Measurements from ENCODE around the gene SLMAP.

The SLMAP gene

DNA sequence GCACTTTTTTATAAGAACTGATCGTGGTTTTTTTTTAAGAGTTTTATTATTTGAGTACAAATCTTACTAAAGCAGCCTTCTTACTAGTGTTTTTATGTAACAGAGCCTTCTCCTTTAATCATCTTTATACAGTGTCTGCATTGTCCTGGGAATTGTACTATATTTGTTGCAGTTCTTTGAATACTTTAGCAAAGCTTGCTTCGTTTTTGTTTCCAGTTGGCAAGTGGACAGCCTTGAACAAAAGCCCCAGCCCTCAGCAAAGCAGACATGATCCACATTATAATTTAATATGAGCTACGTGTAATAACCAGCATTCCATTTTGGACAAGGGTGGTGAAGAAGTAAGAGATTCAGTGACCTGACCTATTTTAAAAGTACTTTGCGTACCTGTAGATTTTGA lies 139.9 kb downstream of the SLMAP start:
- DNase-seq, result no peak

- no peak for DNase-seq
These were observed 140.6 kb downstream of the SLMAP start for GRCh38 chr3:57896691-57897090.

- no peak for DNase-seq
These were observed 144.7 kb downstream of the SLMAP start for GRCh38 chr3:57900786-57901185.

DNA sequence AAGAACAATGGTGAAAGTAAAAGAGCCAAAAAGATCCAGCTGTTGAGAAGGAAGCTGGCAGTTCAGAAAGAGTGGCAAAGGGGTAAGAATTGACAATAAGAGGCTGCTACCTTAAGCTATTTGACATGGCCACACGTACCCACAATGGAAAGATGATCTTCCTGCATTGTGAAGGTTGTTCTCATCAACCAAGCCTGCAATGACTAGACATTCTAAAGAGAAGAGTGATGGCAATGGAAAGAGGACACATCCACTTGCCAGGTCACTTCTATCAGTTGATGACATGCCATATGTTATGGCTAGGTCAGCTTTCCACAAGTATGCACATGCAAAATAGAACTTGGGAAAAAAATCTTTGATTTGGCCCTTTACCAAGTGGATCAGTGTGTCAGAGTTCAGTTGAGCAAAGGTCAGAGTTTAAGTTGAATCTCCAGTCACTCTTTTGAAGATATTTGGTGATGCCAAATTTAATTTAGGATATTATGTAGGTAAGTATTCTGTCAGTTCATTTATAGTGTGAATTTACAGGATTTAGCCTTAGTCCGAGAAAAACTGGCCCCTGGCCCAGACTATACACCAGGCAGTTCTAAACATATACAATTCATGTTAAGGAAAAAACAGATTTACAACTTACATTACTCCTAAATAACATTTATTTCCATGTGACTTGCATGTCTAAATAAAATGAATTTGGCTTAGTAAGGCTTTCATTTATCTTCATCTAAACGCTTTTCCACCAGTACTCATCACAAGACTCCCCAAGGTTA lies 147.2 kb downstream of the SLMAP start:
- no peak for DNase-seq

- DNase-seq, result no peak
These were observed 154.9 kb downstream of the SLMAP start for GRCh38 chr3:57910990-57911389.

- DNase-seq, result no peak
These were observed 155.5 kb downstream of the SLMAP start for GRCh38 chr3:57911593-57911992.

DNA sequence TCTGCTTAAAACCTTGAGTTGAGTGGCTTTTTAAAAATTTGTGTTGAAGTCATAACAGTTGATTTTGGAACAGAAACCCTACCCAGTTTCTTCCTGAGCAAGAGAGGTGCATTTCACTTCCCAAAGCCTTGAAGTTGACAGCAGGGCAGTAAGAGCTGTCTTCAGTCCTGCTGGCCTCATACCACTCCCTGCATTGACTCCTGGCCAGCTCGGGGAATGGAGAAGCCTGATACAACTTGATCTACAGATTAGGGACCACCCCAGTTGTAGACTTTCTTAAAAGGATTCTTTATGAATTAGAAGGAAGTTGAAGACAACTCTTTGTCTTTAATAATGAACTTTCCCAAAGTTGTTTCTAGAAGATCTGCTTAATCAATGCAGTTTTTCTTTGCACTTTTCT lies 161.5 kb downstream of the SLMAP start:
- no peak for DNase-seq

GRCh38 chr3:57918123-57918837 lies 162.2 kb downstream of the SLMAP start:
- no peak for DNase-seq

DNA sequence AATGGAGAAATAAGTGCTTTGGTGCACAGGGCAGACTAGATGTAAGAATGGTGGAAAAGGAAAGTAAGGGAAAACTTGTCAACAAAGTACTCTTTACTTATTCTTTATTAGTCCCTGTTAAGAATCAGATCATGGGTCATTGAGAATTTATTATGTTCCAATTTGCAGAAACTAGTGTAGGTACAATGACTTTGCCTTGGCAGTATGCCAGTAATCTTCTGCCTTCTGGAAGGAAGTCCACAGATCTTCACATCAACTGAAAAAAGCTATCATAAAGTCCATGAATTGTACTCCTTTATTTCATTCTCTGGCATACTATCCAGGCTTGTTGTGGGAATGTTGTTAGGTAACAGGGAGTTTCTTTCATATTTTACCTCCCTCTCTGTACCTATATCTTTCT lies 163.9 kb downstream of the SLMAP start:
- no peak for DNase-seq

- no peak for DNase-seq
These were observed 167.0 kb downstream of the SLMAP start for GRCh38 chr3:57923101-57923500.

DNA sequence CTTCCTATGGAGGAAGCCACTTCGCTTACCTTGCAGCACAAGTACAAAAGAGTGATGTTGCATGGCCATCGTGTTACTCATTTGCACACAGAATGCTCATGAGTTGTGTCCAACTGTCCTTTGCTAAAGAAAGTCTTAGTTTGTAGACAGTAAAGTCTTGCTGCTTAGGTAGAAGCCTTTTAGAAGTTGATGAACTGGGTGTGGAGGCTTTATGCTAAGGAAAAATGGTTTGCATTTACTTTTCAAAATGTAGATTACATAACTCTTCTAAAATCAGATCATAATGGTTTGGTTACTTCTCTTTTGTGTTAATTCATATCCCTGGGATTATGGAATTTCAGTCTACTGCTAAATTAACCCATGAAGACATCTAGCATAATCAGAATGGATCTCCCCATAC lies 167.6 kb downstream of the SLMAP start:
- no peak for DNase-seq

DNA sequence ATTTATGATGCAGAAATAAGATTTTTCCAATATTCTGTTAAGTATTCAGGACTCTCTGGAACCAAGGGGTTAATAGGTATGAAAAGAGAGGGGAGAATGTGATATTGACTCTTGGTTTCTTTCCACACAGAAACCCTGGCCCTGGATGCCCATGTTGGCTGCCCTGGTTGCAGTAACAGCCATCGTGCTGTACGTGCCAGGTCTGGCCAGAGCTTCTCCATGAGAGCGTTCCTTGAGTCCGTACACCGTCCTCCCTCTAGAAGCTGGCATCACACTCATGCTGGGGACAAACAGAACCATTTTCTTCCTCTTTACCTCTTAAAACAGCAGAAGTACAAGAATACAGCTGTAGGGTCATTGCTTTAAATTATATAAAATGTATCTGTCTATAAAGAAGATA lies 171.1 kb downstream of the SLMAP start:
- DNase-seq, result no peak

DNA sequence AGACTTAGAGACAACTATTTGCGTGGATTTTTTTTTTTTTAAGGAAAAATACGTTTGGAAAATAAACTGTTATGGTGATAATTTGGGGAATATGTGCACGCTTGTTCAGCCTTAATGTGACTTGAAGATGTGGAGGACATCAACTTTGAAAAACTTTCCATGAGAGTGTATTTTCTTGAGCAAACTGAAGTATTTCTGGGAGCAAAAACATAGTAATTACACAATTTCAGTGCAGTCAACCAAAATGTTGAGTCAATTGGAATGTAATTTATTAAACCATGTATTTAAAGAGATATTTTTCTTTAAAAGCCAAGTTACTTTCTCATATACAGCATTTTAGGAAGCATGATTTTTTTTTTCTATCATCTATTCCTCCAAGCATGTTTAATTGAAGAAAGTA lies 171.8 kb downstream of the SLMAP start:
- DNase-seq, result no peak

DNA sequence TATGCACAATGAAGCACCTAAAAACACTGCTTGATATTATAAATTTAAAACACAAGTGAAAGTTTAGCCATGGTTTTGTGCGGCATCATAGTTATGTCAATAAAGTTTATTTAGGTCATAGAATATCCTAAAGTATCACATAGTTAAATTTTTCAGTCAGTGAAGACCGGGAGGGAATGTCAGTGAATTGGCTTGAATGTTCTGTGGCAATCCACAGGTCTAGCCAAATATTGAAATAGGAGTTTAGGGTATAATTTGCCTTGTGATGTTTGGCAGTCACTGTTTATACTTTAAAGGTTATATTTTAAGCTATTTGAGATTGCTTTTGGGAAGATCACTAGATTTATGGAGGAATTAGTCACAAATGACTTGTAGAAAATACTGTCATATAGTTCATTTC lies 172.4 kb downstream of the SLMAP start:
- DNase-seq, result no peak

GRCh38 chr3:57929988-57930387 lies 173.9 kb downstream of the SLMAP start:
- no peak for DNase-seq

GRCh38 chr3:57933602-57934001 lies 177.5 kb downstream of the SLMAP start:
- DNase-seq, result no peak

- DNase-seq, result no peak
These were observed 178.3 kb downstream of the SLMAP start for GRCh38 chr3:57934373-57934772.

DNA sequence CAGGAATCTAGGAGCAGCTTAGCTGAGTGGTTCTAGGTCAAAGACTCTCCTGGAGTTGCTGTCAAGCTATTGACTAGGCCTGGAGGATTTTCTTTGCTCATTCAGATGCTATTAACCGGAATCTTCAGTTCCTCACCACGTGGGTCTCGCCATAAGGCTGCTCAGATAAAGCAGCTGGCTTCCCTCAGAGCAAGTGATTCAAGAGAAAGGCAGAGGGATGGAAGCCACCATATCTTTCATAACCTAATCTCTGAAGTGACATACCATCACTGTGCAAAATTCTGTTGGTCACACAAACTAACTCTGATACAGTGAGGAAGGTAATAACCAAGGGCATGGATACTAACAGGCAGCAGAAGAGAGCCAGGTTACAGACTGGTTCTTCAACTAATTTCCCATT lies 179.4 kb downstream of the SLMAP start:
- no peak for DNase-seq

- no peak for DNase-seq
These were observed 181.0 kb downstream of the SLMAP start for GRCh38 chr3:57937092-57937491.

GRCh38 chr3:57939775-57940174 lies 183.7 kb downstream of the SLMAP start:
- DNase-seq, result no peak

DNA sequence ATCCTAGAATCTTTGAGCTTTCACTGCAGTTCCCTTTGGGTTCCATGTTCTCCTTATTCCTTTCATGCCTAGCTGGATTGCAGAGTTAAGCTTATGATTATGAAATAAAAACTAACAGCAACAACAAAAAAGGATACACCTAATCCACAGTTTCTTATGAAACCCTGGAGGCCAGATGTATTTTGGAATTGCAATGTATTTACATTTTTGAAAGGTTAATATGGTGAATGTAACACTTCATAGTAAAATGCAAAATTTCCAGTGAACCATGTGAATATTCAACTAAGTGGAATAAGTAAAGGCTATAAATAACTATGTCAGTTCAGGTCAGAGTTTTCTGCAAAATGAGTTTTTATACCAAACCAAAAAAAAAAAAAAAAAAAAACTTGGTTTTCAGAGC lies 186.3 kb downstream of the SLMAP start:
- no peak for DNase-seq

DNA sequence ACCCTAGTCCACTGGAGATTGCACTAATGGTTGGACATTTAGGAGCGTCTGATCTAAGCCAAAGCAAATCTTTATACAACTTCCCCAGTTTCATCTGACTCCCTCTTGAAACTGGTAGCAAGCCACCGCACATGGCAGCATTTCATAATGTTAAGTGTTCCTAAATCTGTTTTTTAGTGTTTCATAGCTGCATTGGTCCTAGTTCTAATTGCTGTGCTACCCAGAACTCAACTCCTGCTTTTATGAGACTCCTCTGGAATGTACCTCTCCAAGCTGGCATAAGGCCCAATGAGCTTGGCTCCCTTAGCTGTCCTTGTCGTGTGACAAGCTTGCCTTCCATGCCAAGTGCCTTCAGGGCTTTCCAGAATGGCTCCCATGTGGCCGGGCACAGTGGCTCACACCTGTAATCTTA lies 186.8 kb downstream of the SLMAP start:
- DNase-seq, result no peak

DNA sequence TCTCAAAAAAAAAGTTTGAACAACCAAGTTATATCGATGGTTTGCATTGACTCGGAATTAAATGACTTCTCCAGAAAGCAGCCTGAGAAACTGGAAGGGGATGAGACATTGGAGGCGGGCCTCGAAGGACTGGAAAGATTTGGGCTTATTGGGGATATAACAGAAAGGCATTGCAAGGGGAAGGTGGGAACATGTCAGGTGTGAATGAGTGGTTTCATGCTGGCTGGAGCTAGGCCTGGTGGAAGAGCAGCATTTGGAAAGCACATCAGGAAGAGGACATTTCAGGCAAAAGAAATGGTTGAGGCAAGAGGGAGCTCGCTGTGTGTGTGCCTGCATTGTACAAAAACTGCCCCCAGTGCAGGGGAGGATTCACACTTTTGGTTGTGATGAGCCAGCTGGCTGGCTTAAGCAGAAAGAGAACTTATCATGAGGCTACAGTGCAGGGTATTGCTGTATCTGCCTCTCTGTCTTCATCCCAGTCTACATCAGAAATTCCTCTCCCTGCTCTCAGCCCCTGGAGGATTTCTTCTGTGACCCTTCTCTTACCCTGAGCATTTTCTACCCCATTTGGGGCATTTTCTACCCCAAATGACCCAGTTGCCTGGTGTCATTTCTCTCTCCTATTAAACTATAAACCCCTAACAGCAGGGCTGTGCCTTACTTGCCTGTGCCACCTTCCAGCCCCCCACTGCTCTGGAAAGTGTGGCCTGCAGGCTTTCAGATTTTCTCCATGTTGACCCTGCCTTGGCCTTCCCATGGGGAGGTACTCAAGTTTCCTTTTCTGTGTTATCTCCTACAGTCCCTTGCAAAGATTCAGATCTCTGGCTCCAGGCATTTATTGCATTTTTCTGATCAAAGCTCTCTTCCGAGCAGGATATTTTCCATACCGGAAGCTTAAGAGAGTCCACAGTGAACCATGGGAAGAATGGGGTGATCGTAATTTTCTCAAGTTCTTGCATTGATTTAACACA lies 187.7 kb downstream of the SLMAP start:
- DNase-seq, result no peak
